ENCODE measurements around the gene ARHGEF25.
"Not testable (repeated sequence)": the region's sequence is repeated elsewhere in the genome, so short reads cannot be mapped to it uniquely, and the experiment has no call there.

The ARHGEF25 gene

DNA sequence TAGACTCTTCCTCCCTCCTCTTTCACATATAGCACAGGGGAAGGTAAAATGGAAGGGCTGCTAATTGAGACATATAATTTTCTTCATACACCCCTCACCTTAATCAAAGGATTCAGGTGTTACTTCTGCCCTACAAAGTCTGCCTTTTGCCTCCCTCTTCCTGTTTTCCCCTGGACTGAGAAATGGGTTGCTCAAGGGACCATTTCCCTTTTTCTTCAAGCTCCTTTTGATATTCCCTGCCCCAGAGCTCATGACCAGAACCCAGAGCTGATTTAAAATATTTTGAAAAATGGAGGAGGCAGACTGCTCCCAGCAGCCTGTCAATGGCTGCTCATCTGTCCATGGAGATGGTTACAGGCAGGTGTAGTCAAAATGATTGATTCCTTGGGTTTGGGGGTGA is 26.5 kb upstream of the ARHGEF25 start:
- H3K4me3 ChIP-seq (ENCODE audit: low read depth, low read length) = no peak overlapping the region

DNA sequence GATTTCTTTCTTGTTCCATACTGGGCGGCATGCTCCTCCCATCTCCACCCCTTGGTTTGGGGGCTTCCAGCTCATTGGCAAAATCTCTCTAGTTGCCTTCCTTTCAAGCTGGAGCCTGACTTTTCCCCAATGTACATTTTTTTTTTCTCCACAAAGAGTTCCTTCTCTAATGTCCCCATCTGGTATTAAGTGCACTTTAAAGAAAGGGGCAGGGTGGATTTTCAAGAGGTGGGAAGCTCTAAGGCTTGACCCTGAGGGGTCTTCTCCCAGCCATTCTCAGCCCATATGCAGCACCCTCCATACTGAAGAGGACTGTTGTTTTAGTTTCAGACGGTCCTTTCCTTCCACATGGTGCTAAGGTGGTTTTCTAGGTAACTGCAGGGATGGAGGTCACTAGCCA is 26.1 kb upstream of the ARHGEF25 start:
- no peak overlapping the region for H3K4me3 ChIP-seq (ENCODE audit: low read depth, low read length)

DNA sequence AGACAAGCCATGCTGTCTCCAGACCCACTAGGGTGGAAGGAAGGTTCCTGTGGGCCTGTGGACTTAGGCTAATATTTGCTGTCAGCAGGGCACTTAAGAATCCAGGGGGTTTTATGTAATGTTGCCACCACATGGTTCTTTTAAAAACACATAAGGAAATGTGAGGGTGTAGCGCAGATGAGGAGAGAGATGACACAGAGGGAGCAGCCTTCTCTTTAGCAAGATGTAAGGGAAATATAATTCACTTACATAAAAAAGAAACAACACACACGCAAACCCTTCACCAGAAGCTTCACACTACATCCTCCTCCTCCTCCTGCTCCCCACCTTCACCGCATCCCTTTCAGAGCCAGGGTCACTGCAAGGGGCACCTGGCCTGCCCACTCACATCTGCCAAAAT is 25.1 kb upstream of the ARHGEF25 start:
- no peak overlapping the region for H3K4me3 ChIP-seq (ENCODE audit: low read depth, low read length)

DNA sequence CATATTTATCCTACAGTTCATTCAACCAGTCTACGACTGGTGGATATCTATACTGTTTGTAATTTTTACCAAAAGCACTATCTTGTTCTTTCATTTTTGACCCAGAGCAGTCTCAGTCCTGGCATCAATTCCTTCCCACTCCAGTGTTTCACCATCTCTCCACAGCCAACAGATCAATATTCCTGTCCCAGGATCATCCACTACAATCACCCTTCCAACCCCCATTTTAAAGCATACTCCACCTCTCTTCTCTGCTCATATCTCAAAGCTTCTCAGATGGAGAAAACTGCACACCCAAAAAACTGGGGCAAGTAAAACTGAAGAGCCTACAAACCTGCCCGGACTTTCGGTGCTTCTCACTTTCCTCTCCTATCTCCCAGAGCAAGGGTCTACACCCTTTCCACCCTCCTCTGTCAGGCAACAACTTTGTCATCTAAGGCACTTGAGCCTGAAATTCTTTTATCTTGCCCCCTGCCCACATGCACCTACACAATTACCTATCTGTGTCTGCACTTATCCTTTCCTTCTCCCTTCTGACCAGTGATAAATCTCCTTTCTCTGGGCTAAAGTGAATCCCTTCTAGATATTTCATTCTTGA is 24.3 kb upstream of the ARHGEF25 start:
- no peak overlapping the region for H3K4me3 ChIP-seq (ENCODE audit: low read depth, low read length)

DNA sequence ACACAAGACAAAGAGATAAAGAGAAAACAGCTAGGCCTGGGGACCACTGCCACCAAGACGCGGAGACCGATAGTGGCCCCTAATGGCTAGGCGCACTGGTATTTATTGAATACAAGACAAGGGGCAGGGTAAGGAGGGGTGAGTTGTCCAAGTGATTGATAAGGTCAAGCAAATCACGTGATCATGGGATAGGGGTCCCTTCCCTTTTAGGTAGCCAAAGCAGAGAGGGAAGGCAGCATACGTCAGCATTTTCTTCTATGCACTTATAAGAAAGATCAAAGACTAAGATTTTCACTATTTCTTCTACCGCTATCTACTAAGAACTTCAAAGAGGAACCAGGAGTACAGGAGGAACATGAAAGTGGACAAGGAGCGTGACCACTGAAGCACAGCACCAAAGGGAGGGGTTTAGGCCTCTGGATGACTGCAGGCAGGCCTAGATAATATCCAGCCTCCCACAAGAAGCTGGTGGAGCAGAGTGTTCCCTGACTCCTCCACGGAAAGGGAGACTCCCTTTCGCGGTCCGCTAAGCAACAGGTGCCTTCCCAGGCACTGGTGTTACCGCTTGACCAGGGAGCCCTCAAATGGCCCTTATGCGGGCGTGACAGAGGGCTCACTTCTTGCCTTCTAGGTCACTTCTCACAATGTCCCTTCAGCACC is 22.2 kb upstream of the ARHGEF25 start:
- not testable (repeated sequence) for H3K4me3 ChIP-seq (ENCODE audit: low read depth, low read length)

DNA sequence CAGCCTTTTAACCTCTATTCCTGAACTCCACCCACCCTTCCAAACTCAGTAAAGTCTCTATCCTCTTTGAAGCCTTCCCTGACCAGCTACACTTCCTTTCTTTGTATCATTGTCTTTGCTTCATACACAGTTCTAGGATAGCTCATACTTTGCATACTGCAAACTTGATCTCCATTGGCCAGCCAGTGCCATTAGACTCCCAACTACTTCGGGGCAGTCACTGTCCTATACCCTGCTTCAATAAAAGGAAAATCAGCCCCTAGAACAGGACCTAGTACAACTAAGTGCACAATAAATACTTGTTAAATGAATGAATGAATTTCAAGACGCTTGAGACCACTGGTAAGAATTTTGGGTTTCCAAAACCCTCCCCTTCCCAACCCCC is 20.8 kb upstream of the ARHGEF25 start:
- H3K4me3 ChIP-seq (ENCODE audit: low read depth, low read length) = peak overlapping the region; percentile 92

DNA sequence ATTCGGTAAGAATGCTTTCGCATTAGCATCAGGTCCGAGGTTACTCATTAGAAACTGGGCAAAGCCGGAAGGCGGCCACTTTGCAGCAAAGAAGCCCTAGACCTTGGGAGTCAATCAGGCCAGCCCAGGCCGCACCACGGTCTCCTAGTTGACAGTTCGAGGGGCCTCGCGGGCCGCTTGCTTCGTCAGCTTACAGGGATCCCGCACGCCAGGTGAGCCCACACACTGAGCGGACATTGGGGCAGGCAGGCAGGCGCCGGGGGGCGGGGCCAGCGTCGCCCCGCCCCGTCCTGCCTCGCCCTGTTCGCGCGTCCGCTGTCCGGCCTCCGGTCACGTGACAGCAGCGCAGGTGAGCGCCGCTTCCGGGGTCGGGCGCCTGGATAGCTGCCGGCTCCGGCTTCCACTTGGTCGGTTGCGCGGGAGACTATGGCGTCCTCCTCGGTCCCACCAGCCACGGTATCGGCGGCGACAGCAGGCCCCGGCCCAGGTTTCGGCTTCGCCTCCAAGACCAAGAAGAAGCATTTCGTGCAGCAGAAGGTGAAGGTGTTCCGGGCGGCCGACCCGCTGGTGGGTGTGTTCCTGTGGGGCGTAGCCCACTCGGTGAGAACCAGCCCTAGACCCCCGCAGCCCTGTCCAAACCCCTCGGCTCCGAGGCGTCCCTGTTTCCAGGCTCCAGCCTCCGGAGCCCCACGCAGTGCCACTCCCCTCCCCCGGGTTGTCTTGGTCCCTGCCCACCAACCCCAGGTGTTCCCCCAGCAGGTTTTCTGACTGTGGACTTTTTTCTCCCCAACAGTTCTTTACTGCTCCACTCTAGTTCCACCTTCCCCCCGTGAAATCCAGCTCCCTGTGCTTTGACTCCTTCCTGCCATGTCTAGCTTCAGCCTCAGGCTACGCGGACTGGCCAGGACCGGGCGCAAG is 20.1 kb upstream of the ARHGEF25 start, which contains the start of gene PIP4K2C:
Gene PIP4K2C (plus strand): TSS at position 329 of the 918 bp plus-strand sequence. CDS start 98 bp downstream, at position 427.
- H3K4me3 ChIP-seq (ENCODE audit: low read depth, low read length) = peak within 1 kb of the TSS; percentile 92

DNA sequence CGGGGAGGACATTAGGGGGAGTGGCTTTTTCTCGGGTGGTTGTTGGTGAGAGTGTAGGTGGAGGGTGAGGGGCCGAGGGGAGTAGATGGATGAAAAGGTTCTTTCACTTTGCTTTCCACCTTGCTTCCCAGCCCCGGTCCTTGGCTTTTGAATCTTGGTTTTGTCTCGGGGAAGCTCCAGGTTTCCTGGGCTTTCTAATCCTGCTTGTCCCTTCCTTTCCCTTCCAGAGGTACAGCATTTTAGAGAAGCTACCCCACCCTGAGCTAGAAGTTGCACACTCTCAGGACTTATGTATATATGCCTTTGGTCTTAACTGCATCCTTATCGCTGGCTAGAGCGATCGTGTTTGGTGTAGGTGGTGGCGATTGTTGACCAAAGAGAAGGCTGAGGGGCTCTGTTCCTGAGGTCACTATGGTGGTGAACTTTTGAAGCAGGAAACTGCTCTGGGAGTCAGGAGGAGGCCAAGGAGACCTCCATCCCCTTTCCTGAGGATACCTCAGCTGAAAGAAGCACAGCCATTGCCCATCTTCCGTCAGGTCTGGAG is 19.4 kb upstream of the ARHGEF25 start:
- peak overlapping the region; percentile 92 for H3K4me3 ChIP-seq (ENCODE audit: low read depth, low read length)

DNA sequence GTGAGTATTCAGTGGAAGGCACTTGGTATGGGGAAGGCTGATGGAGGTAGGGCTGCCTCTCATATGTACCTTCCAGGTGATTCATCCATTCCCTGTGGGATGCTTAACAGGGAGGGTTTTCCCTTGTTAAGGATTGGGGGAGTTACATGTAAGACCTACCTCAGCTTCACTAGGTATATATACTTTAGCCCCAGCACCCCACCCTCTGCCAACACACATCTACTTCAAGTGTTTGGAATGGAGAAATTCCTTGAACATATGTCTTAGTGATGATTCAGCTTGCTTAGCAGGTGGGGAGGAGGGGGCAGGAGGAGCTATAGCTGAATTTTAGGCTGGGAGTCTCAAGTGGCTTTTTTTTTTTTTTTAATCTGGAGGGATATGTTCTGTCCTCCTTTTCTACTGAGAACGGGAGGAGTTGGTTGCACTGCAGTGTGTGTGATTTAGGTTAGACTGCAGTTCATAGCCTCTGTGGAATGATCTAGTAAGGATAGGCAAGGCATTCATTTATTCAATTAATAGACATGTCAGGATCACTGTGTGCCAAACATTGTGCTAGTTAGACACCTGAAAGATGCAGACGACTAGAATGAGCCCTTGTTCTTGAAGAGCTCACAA is 18.6 kb upstream of the ARHGEF25 start:
- no peak overlapping the region for H3K4me3 ChIP-seq (ENCODE audit: low read depth, low read length)

DNA sequence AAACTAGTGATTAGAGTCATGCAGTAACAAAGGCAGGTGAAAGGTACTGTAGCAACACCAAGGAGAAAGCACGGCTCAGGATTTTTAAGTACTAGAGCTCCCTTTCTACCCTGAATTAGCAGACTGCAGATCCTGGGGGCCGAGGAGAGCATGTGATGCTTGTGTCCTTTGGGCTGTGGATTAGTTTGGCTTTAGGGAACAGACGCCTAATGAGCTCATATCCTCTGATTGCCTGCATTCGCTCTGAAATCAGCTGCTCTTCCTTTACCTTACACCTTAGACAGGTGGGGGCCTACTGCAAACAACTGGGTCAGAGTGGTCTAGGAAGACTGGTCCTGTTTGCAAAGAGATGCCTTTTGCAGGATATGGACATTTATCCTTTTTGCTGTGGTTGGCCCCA is 18.0 kb upstream of the ARHGEF25 start:
- H3K4me3 ChIP-seq (ENCODE audit: low read depth, low read length) = no peak overlapping the region

DNA sequence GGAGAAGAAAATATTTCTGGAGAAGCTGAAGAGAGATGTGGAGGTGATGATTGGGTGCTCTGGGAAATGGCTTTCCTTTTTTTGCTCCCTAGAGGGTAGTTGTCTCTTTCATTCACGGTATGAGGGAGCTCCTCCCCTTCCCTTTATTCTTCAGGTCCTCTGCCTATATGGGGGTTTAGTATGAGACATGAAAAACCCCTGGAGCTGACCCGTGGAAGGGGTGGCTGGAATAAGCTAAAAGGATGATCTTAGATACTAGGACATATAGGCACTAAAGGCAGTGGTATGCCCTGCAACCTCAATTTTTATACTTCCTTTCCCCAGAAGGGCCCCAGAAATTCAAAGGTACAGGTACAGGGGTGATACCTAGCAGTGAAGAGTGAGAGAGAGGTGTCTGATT is 10.8 kb upstream of the ARHGEF25 start:
- H3K4me3 ChIP-seq (ENCODE audit: low read depth, low read length) = no peak overlapping the region

DNA sequence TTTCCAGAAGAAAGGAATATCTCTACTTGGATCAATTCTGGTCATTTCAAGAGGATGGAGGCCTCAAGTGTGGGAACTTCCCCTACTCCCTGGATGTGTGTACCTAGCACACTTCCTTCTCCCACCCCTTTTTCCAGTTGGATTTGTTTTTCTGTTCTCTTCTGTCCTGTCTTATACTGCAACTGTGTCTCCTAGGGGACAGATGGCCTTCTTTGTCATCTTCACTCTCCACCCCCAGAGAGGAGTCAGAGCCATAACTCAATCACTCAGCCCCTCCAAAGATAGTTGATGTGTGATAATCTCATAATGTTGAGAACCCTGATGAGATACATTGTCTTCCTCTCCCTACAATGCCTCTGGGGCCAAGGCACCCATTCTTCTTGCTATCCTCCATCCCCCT is 8.7 kb upstream of the ARHGEF25 start:
- no peak overlapping the region for H3K4me3 ChIP-seq (ENCODE audit: low read depth, low read length)

DNA sequence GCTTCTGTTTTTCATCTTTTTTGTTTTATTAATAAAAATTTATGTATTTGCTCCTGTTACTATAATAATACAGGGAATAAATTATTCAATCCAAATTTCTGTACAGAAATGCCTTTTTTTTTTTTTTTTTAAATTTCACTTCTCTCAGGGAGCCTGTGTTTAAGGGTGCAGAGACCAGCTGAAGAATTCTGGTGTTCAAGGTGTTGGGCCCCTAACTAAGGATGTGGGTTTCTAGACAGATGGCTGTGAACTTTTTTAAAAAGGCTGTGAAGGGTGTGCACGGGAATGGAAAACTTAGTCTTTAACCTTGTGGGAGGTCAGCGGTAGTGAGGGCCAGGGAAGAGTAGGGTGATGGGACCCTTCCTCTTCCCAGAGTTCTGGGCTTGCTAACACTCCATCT is 7.9 kb upstream of the ARHGEF25 start:
- no peak overlapping the region for H3K4me3 ChIP-seq (ENCODE audit: low read depth, low read length)

DNA sequence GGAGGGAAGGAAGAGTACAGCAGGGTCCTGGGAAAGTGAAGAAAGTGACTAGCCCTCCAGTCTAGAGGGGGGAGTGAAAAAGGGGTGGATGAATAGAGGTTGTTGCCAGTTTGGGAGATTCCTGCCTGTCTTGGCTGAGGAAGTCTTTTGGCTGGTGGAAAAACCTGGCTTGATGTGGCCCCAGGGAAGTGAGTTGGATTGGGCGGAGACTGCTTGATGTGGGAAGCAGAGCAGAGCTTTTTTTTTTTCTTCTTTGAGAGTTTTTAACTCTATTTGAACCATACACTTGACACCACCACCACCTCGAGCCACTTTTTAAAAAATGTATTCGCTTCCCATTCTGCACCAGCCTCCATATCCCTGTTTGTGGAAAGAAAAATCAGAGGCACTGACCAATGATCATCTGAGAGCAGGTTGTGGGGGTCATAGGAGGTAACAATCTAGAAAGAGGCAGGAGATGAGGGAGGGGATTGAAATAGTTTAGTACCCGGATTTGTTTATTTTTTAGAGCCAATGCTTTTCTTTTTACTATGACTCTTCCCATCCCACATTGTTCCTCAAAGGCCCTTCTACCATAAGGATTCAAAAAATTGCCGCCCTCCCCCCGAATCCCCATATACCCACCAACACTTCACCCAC is 7.3 kb upstream of the ARHGEF25 start:
- peak overlapping the region; percentile 88 for H3K4me3 ChIP-seq (ENCODE audit: low read depth, low read length)

DNA sequence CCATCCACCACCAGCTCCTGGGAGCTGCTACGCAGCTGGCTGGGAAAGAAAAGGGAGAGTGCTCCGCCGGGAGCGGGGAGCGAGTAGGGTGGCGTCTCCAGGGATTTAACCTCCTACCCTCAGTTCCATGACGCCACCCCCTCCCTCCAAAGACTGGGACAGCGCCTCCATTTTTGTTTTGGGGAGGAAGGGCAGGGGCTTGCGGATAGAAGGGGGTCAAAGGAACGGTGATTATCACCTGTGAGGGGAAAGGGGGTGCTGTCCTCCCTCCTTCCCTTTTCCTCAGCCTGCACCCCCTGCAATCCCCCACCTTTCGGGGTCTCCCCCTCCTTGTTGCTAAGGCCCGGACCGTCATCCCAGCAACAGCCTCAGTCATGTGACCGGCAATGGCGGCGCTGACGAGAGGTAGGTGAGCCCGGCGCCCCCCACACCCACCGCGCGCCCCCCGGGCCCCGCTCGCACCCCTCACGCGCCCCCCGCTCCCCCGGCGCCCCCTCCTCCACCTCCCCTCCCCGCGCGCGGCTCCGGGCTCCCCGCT is 6.7 kb upstream of the ARHGEF25 start, which contains the start of gene DTX3:
Gene DTX3 (plus strand): TSS at position 371 of the 538 bp plus-strand sequence. CDS start 1,694 bp downstream, outside the sequence.
- peak within 1 kb of the TSS; percentile 88 for H3K4me3 ChIP-seq (ENCODE audit: low read depth, low read length)

DNA sequence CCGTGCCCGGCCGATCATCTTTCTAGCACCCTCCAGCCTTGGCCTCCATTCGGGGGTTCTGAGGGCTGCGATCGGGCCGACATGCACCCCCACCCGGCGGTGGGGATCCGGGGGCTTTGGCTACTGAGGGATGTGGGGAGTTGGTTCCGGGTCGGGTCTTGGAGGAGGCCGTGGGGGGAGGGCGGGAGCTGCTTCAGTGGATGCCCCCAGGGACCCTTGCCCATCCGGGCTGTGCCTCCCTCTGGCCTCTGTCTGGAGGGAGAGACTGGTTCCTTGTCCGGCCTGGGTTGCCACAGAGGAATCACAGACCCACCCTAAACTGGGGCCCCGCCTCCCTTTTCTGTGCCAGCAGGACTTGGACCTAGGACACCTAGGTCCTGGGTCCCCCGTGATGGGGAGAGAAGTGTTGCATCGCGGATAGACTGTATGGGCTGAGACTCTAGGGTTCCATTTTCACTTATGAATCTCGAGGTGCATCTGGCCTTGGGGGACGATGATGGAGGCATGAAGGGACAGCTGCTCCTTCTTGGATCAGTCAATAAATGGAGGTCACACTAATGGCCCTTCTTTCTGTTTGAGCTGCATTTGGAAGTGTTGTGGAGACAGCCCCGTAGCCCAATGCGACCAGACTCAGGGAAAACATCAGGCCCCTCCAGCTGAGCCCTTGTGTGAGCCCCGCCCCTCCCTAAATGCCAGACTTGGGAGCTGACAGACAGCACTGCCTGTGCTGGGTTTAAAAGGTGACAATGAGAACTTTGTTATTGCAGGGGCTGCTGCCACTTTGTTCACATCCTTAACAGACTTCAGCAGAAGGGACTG is 6.0 kb upstream of the ARHGEF25 start:
- H3K4me3 ChIP-seq (ENCODE audit: low read depth, low read length) = peak overlapping the region; percentile 88

DNA sequence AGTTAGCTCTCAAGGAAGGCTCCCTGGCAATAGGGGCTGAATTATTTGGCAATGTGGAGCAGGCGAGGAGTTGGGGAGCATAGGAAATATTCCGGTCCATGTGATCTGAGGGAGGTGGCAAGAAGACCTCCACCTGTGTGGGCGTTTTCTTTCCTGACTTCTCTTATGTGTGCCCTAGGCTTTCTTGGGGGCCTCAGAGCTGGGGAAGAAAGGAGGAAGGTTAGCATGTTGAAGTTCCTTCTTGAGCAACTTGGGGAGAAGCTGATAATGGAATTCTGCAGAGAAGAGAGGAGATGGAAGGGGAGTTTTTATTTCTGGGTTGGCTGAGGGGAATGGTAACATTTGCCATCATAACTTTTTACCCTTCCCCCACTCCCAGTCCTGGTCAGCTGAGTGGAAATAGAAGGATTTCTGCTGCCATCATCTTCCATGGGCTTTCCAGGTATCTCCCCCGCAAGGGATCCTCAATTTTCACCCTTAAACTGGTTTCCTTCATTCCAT is 5.4 kb upstream of the ARHGEF25 start:
- H3K4me3 ChIP-seq (ENCODE audit: low read depth, low read length) = no peak overlapping the region

DNA sequence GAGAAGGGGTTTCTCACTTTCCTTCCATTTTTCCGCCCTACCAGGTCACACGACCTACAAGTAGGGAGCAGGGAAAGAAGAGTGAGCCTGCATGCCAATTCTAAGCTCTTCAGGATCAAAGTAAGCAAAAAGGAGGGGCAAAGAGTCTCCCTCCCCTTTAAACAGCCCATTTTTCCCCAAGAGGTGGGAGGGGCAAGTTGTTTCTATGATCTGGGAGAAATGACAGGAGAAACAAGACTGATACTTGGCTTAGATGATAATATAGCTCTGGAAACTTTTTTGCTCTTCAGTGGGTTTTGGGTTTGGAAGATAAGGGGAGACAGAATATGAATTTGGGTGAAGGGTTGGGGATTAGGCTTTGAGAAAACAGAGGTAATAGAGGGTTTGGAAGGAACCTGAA is 4.8 kb upstream of the ARHGEF25 start:
- no peak overlapping the region for H3K4me3 ChIP-seq (ENCODE audit: low read depth, low read length)

DNA sequence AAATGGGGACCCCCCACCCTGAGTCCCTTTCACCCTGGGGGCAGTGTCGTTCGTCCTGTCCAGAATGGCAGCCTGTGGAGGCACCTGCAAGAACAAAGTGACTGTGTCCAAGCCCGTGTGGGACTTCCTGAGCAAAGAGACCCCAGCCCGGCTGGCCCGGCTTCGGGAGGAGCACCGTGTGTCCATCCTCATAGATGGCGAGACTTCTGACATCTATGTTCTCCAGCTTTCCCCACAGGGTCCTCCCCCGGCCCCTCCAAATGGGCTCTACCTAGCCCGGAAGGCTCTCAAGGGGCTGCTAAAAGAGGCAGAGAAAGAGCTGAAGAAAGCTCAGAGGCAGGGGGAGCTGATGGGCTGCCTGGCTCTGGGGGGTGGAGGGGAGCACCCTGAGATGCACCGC is 4.4 kb upstream of the ARHGEF25 start:
- H3K4me3 ChIP-seq (ENCODE audit: low read depth, low read length) = no peak overlapping the region

Measured in iPS-11a (cell line).